ENCODE data around the gene ASPHD1. TPM values are rescaled to one million over a fixed set of nuclear protein-coding genes. Genes with fewer than 3 reads are reported as not detected.

The ASPHD1 gene
- total and polyA plus RNA-seq, 2 of the 8 experiments (the other 6 are each of a cell fraction or from before 2014, with no cell fraction given), result 14.5 to 18.6 TPM

GRCh38 chr16:29947897-29948296 is 47.6 kb downstream of the ASPHD1 start:
- no peaks in the 10 kb centered on the region for H3K27me3 ChIP-seq (replicated peaks in 1 of 4; ENCODE audit: control insufficient read depth in 3 of 4, extremely low read depth in 1 of 4, insufficient read depth in 3 of 4, low read length in 3 of 4)
- no peak overlapping the region for H3K56ac ChIP-seq (replicated peaks; ENCODE audit: insufficient read length, low read depth, low read length)
- H3K23me2 ChIP-seq (ENCODE audit: low read depth, low read length), result no peaks in the 10 kb centered on the region
- no peak overlapping the region for H2BK20ac ChIP-seq (ENCODE audit: low read length)
- H2AFZ ChIP-seq (ENCODE audit: low read length), result no peak overlapping the region
- no peaks in the 10 kb centered on the region for H3K36me3 ChIP-seq (ENCODE audit: control insufficient read depth in 2 of 4, insufficient read depth in 4 of 4, low read length in 3 of 4)
- ChIA-PET CTCF (ENCODE audit: partially characterized antibody) (interaction anchor here (0.9 to 1.4 kb wide), 2 partner anchors 36 kb away, joined by 3 read pairs; no protein-coding TSS in a partner anchor), POLR2A (ENCODE audit: partially characterized antibody) (interaction anchor here (0.7 to 1.5 kb wide), 3 partner anchors 15 to 56 kb away, joined by 3 to 5 read pairs (median 4); partner anchors contain the start of gene KCTD13)
- DNase-seq (ENCODE audit: low read depth in 1 of 2, low spot score in 2 of 2) (no peak), FAIRE-seq (no peak)
- no peak overlapping the region for H2BK120ac ChIP-seq (replicated peaks; ENCODE audit: low read depth, low read length)
- no peaks in the 10 kb centered on the region for H3K79me1 ChIP-seq (ENCODE audit: low read depth, low read length)
- no peak overlapping the region for H3K18ac ChIP-seq (ENCODE audit: extremely low read depth, low read length)
- no peak overlapping the region for H2BK12ac ChIP-seq (ENCODE audit: low read depth, low read length)
- H3K9ac ChIP-seq (replicated peaks in 1 of 4; ENCODE audit: extremely low read depth in 1 of 4, low read depth in 3 of 4, low read length in 3 of 4), result no peak overlapping the region
- H3K79me2 ChIP-seq (ENCODE audit: control insufficient read depth in 1 of 2, insufficient read depth in 2 of 2, low read length in 2 of 2), result no peaks in the 10 kb centered on the region
- H3K4me1 ChIP-seq (replicated peaks in 1 of 4; ENCODE audit: control insufficient read depth in 3 of 4, insufficient read depth in 4 of 4, low read length in 3 of 4), result peaks cover 0 to 7% (median 4%) of the 10 kb centered on the region in 4 experiments; a peak in 5 of 7 replicates
- H3K27ac ChIP-seq (ENCODE audit: low read depth, low read length), result no peak overlapping the region
- no peak overlapping the region for H4K91ac ChIP-seq (replicated peaks; ENCODE audit: insufficient read length, low read length)
- no peak overlapping the region for H2BK5ac ChIP-seq (ENCODE audit: low read depth, low read length)
- no peak overlapping the region for H3K23ac ChIP-seq (ENCODE audit: insufficient read length)
- H3K4me3 ChIP-seq (ENCODE audit: extremely low read depth in 1 of 4, insufficient read depth in 2 of 4, low read depth in 3 of 4, low read length in 4 of 4), result no peak overlapping the region
- no peak overlapping the region for H4K8ac ChIP-seq (ENCODE audit: extremely low read depth, insufficient read depth, low read length)
- no peak overlapping the region for H2AK5ac ChIP-seq (ENCODE audit: low read depth, low read length)
- no peaks in the 10 kb centered on the region for H3K9me3 ChIP-seq (ENCODE audit: insufficient read depth in 2 of 2, low read depth in 1 of 2, low read length in 1 of 2)
- no peak overlapping the region for H3K14ac ChIP-seq (ENCODE audit: insufficient read length)
- no peak overlapping the region for H3K4me2 ChIP-seq (ENCODE audit: insufficient read depth in 1 of 2, low read depth in 2 of 2, low read length in 2 of 2)
- 87% methylated on average over 2 of the region's 2 CpGs; no CpG with 5 or more reads in 1 of the 2 experiments for WGBS, 2 experiments (ENCODE audit: extremely low coverage in 1 of 2, insufficient coverage in 1 of 2, insufficient read length in 1 of 2, insufficient replicate concordance in 2 of 2, low coverage in 1 of 2, low lambda C conversion rate in 2 of 2, missing lambda C conversion rate in 1 of 2)
- H2BK15ac ChIP-seq (ENCODE audit: low read length), result no peak overlapping the region
- H3K4ac ChIP-seq (replicated peaks; ENCODE audit: insufficient read length, low read depth, low read length), result no peak overlapping the region
- no peaks in the 10 kb centered on the region for H4K20me1 ChIP-seq (replicated peaks in 1 of 2; ENCODE audit: control insufficient read depth in 1 of 2, insufficient read depth in 2 of 2, low read length in 2 of 2)
- no peak overlapping the region for H4K5ac ChIP-seq (ENCODE audit: insufficient read length, low read depth, low read length)
- no peak for TF ChIP-seq SP1 (IDR thresholded peaks at IDR 0.05; ENCODE audit: low read depth, low read length)
- no peak for TF ChIP-seq NRF1 (IDR thresholded peaks at IDR 0.05; ENCODE audit: low read depth, low read length)
- TF ChIP-seq RNF2 (IDR thresholded peaks at IDR 0.05; ENCODE audit: borderline replicate concordance, low read depth, low read length, missing control alignments, poor library complexity, severe bottlenecking), result no peak
- no peak for TF ChIP-seq SP4 (IDR thresholded peaks at IDR 0.05; ENCODE audit: low read length)
- no peak for TF ChIP-seq RBBP5 (IDR thresholded peaks at IDR 0.05; ENCODE audit: borderline replicate concordance, low read depth, low read length)
- TF ChIP-seq CBX8 (IDR thresholded peaks at IDR 0.05; ENCODE audit: borderline replicate concordance, low read depth, low read length), result no peak
- no peak for TF ChIP-seq KDM5A (IDR thresholded peaks at IDR 0.05; ENCODE audit: low read length)
- TF ChIP-seq JUN (IDR thresholded peaks at IDR 0.05; ENCODE audit: low read depth, low read length), result no peak
- TF ChIP-seq RXRA (IDR thresholded peaks at IDR 0.05; ENCODE audit: insufficient read depth, low read depth, low read length), result no peak
- TF ChIP-seq GABPA (IDR thresholded peaks at IDR 0.05; ENCODE audit: borderline replicate concordance, insufficient read depth, low read length), result no peak
- TF ChIP-seq POLR2A (IDR thresholded peaks at IDR 0.05; ENCODE audit: control extremely low read depth in 1 of 2, low read depth in 2 of 2, low read length in 2 of 2), result no peak
- TF ChIP-seq YY1 (IDR thresholded peaks at IDR 0.05; ENCODE audit: low read depth, low read length), result no peak
- TF ChIP-seq ATF3 (IDR thresholded peaks at IDR 0.05; ENCODE audit: insufficient read depth, low read depth, low read length), result no peak
- TF ChIP-seq BRCA1 (IDR thresholded peaks at IDR 0.05; ENCODE audit: low read depth, low read length), result no peak

Data from H1 (cell line).